T-helper 22 cell (primary cell): ENCODE results near the gene APOE.
"Not testable (repeated sequence)": the region's sequence is repeated elsewhere in the genome, so short reads cannot be mapped to it uniquely, and the experiment has no call there.

Source experiments
- DNase-seq: peaks from one replicate; pipeline ENCODE4 v3.0.0-alpha.2; 2020; ENCODE audit warnings: low read depth

APOE gene

GRCh38 chr19:44884566-44884965 lies 21.0 kb upstream of the APOE start:
- no peak for DNase-seq

GRCh38 chr19:44886141-44886540 lies 19.5 kb upstream of the APOE start:
- DNase-seq = no peak

DNA sequence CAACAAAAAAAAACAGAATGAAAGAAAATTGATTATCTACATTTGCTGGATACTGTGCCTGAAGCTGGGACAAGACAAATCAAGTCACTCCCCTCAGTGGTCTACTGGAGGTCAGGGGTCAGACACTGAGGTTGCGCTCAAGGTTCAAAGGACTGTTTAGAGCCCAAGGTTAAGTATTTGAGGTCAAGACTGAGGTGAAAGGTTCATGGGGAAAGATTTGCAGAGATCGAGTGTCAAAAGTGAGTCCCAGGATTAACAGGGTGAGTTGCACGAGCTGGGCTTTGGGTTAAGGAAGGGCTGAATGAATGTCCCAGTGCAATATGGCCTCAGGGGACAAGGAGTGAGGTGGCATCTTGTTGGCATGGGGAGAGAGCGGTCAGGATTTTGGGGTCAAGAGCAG lies 17.9 kb upstream of the APOE start:
- no peak for DNase-seq

GRCh38 chr19:44888335-44888734 lies 17.3 kb upstream of the APOE start:
- DNase-seq = not testable (repeated sequence)

DNA sequence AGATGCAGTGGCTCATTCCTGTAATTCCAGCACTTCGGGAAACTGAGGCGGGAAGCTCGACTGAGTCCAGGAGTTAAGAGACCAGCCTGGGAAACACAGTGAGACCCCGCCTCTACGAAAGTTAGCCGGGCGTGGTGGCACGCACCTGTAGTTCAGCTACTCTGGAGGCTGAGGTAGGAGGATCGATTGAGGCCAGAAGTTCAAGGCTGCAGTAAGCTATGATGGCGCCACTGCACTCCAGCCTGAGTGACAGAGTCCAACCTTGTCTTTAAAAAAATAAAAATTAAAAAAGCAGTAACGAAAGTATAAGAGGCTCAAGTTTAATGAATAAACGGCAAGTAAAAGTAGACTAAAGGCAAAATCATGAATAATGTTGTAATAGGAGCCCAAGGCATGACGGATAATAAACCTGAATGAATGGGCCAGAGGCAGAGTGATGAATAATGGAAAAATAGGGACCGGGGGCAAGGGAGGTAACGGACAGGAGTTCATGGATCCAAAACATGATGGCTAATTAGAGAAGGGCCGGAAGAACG lies 15.7 kb upstream of the APOE start:
- no peak for DNase-seq

GRCh38 chr19:44890366-44891015 lies 15.1 kb upstream of the APOE start:
- DNase-seq = peak; percentile 100

DNA sequence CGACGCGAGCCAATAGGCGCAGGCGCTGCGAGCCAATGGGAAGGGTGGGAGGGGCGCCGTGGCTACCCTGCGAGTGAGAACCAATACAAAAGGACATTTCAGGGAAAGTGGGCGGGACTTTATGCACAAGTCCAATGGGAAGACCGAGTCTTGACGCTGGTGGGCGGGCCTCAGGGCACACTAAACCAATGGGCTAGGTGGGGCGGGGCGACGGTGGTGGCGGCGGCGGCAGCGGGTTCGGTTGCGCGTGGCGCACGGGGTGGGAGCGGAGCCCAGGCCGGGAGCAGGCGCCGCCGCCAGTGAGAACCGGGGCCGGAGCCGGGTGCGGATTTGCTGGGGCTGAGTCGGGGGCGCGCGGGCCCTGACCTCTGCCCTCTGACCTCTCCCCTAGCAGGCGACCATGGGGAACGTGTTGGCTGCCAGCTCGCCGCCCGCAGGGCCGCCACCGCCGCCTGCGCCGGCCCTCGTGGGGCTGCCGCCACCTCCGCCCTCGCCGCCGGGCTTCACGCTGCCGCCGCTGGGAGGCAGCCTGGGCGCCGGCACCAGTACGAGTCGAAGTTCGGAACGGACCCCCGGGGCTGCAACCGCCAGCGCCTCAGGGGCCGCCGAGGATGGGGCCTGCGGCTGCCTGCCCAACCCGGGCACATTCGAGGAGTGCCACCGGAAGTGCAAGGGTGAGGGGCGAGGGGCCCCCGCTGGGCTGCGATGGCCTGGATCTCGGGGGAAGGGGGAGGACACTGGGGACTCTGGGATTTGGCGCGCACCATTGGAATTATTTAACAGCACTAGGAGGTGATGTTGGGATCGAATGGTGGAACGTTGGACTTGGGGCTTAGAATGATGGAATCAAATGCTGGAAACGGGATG lies 14.3 kb upstream of the APOE start, which contains the start of gene TOMM40:
TSS of gene TOMM40 (plus strand) at position 239 of the 867 bp plus-strand sequence. CDS start at position 401, 162 bp downstream.
- DNase-seq = no peak

- DNase-seq = no peak
Measured at GRCh38 chr19:44892932-44893331, 12.7 kb upstream of the APOE start.

DNA sequence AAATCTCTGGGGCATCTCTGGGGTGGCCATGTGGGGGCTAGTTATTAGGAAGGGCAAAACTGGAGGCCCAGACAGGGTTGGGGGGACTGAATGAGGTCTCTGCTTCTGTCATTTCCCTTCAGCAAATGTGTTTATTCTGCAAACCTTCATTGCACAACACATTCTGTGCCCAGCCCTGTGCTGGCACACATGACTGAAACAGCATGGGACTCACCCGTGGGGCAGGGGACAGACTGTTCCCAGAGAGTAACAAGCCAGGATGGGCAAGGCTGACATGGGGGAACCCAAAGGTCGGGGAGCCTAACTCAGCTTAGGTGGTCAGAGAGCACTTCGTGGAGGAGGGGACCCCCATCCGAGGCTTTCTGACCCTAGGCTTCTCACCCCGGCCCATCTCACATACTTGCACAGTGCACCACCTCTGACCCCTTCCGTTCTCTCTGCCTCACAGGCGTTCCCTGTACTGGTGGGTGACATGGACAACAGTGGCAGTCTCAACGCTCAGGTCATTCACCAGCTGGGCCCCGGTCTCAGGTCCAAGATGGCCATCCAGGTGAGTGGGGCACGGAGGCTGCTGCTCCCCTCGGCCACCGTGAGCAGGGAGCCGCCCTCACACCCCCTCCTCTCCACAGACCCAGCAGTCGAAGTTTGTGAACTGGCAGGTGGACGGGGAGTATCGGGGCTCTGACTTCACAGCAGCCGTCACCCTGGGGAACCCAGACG lies 12.1 kb upstream of the APOE start:
- no peak for DNase-seq

DNA sequence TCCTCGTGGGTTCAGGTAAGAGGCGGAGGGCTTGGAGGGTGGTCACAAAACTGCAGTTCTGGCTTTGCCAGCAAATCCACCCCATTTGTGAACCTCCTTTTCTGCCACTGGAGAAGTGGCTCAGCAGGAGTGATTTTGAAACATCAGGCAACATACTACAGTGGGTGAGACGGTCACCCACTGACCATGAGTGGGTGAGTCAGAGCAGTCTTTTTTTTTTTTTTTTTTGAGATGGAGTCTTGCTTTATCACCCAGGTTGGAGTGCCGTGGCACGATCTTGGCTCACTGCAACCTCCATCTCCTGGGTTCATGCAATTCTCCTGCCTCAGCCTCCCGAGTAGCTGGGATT lies 11.6 kb upstream of the APOE start:
- DNase-seq = no peak

DNA sequence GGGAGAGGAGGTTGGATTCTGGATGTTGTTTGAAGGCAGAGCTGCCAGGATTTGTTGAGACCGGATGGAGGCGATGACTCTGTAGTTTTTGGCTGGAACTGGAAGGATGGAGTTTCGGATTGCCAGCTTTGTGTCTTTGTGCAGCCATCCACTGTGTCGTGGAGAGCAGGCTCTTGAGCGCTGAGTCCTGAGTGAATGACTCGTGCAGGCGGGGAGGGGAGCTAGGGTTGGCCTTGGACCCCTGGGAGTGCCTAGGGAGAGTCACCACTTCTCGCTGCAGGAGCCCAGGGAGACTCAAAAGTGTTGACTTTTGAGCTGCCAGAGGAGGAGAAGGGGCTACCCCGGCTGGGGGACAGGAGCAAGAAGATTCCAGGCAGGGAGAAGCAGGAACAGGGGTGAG lies 10.7 kb upstream of the APOE start:
- no peak for DNase-seq

- no peak for DNase-seq
Measured at GRCh38 chr19:44897835-44898234, 7.8 kb upstream of the APOE start.

DNA sequence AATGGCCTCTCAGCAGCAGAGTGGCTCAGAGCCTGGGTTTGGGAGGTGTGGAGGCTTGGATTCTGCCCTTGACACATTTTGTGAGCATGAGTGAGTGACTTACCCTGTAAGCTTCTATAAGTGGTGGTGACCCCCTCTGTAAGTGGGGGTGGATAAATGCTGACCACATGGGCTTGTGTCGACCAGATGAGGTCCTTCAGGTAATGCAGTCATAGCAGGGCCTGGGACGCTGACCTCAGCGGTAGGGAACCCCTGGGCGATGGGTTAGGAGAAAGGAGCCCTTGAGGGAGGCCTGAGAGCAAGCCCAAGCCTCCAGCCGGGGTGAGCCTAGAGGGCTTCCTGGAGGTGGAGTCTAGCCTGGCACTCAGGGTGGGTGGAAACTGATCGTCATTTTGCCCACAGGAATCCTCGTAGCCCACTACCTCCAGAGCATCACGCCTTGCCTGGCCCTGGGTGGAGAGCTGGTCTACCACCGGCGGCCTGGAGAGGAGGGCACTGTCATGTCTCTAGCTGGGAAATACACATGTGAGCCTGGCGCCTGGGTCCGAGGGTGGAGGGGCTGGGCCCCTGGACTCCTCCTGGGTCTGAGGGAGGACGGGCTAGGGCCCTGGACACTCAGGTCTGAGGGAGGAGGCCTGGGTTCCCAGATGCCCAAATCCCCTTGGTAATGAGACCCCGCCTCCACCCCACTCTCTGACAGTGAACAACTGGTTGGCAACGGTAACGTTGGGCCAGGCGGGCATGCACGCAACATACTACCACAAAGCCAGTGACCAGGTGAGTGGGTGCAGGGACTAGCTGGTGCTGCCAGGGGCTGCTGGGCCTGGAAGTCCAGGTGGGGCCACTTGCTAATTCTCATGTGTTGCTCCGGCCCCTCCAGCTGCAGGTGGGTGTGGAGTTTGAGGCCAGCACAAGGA lies 5.0 kb upstream of the APOE start:
- no peak for DNase-seq

- no peak for DNase-seq
Measured at GRCh38 chr19:44903216-44903601, 2.4 kb upstream of the APOE start.

DNA sequence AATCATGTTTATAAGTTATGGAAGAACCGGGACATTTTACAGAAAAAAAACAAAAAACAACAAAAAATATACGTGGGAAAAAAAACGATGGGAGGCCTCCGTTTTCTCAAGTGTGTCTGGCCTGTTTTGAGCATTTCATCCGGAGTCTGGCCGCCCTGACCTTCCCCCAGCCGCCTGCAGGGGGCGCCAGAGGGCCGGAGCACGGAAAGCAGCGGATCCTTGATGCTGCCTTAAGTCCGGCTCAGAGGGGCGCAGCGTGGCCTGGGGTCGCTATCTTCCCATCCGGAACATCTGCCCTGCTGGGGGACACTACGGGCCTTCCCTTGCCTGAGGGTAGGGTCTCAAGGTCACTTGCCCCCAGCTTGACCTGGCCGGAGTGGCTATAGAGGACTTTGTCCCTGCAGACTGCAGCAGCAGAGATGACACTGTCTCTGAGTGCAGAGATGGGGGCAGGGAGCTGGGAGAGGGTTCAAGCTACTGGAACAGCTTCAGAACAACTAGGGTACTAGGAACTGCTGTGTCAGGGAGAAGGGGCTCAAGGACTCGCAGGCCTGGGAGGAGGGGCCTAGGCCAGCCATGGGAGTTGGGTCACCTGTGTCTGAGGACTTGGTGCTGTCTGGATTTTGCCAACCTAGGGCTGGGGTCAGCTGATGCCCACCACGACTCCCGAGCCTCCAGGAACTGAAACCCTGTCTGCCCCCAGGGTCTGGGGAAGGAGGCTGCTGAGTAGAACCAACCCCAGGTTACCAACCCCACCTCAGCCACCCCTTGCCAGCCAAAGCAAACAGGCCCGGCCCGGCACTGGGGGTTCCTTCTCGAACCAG lies 1.8 kb upstream of the APOE start:
- peak; percentile 20 for DNase-seq

- DNase-seq = no peak
Measured at GRCh38 chr19:44904426-44904994, 1.1 kb upstream of the APOE start.

DNA sequence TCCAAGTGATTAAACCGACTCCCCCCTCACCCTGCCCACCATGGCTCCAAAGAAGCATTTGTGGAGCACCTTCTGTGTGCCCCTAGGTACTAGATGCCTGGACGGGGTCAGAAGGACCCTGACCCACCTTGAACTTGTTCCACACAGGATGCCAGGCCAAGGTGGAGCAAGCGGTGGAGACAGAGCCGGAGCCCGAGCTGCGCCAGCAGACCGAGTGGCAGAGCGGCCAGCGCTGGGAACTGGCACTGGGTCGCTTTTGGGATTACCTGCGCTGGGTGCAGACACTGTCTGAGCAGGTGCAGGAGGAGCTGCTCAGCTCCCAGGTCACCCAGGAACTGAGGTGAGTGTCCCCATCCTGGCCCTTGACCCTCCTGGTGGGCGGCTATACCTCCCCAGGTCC lies 2.0 kb downstream of the APOE start:
- no peak for DNase-seq

DNA sequence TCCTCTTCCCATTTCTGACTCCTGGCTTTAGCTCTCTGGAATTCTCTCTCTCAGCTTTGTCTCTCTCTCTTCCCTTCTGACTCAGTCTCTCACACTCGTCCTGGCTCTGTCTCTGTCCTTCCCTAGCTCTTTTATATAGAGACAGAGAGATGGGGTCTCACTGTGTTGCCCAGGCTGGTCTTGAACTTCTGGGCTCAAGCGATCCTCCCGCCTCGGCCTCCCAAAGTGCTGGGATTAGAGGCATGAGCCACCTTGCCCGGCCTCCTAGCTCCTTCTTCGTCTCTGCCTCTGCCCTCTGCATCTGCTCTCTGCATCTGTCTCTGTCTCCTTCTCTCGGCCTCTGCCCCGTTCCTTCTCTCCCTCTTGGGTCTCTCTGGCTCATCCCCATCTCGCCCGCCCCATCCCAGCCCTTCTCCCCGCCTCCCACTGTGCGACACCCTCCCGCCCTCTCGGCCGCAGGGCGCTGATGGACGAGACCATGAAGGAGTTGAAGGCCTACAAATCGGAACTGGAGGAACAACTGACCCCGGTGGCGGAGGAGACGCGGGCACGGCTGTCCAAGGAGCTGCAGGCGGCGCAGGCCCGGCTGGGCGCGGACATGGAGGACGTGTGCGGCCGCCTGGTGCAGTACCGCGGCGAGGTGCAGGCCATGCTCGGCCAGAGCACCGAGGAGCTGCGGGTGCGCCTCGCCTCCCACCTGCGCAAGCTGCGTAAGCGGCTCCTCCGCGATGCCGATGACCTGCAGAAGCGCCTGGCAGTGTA lies 2.7 kb downstream of the APOE start:
- no peak for DNase-seq

DNA sequence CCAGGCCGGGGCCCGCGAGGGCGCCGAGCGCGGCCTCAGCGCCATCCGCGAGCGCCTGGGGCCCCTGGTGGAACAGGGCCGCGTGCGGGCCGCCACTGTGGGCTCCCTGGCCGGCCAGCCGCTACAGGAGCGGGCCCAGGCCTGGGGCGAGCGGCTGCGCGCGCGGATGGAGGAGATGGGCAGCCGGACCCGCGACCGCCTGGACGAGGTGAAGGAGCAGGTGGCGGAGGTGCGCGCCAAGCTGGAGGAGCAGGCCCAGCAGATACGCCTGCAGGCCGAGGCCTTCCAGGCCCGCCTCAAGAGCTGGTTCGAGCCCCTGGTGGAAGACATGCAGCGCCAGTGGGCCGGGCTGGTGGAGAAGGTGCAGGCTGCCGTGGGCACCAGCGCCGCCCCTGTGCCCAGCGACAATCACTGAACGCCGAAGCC lies 3.3 kb downstream of the APOE start:
- DNase-seq = no peak

GRCh38 chr19:44909775-44910174 lies 4.2 kb downstream of the APOE start:
- no peak for DNase-seq
